NOMO-1 treated with DMSO at 0.1 percent for 48 hours (cell line): ENCODE results near the gene EIPR1.

Experiments used
- DNase-seq: peaks from one replicate; lab custom pipeline; 2025; ENCODE audit not compliant: unreplicated experiment; lab: John Stamatoyannopoulos, UW

Gene EIPR1

DNA sequence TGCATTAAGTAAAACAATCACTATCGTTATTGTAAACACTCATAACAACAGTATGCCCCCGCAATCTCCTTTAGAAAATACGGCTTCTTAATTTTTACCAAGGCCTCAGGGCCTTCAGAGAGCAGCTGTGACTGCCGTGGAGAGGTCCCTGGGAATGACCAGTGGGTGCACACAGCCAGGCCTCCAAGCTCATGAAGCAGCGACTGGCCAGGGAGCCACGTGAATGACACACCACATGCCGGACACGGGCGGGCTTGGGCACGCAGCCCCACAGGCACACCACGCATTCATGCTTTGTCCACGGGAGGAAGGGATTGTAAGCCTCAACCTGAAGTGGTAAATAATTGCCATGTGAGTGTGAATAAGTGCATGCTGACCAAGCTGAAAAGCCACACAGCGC is 121.0 kb downstream of the EIPR1 start:
- DNase-seq = no peak

- DNase-seq = no peak
These were observed 121.5 kb downstream of the EIPR1 start for GRCh38 chr2:3256157-3256556.

GRCh38 chr2:3254442-3254941 is 123.1 kb downstream of the EIPR1 start:
- DNase-seq = no peak

DNA sequence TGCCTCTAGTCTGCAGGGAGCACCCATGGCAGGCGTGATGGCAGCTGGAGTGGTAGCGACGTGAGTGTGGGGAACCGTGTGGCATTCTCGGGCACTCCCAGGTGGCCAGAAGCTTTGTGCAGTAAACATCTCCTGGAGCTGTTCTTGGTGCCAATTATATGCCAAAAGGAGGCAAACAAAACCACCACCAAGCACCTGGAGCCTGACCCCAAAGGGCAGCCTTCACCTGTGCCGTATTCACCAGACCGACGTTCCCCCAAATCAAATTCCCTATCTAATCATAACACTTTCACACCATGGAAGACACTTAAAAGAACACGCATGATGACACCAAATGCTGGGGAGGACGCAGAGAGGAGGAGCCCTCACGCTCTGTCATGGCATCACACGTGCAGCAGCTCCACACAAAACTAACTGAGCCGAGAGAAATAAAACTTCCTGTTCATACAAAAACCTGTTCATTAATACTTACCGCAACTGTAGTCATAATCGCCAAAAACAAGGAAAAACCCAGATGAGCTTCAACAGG is 123.6 kb downstream of the EIPR1 start:
- no peak for DNase-seq

DNA sequence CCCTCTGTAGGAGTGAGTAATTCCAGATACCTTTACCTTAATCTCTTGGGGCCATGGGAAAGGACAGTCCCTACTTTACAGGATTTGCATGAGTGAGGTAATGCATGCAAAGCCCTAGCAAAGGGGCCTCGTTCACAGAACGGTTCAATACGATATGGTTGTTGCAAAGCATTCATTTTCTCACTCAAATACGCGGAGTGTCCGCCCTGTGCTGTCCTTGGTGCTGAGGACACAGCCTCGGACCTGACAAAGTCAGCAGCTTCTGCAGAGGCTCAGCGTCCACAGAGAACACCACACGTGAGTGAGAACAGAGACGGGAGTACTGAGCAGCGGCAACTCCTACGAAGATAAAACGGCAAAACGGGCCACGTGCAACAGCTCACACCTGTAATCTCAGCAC is 125.7 kb downstream of the EIPR1 start:
- DNase-seq = no peak

DNA sequence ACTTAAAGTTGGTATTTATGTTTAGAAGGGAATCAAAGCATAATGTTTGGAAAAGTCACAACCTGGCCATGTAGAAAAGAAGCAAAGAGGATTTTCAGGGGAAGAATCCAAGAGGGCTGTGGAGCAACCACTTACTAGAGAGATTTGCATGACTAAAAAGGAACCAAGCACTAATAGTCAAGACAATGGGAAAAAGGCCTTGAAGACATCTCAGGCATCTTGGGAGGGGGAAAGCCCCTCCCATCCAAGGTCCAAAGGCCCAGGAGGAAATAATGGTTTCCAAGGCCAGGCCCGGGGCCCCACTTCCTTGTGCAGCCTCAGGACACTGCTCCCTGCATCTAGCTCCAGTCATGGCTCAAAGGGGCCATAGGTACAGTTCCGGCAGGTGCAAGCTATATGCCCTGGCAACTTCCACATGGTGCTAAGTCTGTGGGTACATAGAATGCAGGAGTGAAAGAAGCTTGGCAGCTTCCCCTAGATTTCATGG is 128.1 kb downstream of the EIPR1 start:
- DNase-seq = no peak

- no peak for DNase-seq
These were observed 128.7 kb downstream of the EIPR1 start for GRCh38 chr2:3248754-3249475.

DNA sequence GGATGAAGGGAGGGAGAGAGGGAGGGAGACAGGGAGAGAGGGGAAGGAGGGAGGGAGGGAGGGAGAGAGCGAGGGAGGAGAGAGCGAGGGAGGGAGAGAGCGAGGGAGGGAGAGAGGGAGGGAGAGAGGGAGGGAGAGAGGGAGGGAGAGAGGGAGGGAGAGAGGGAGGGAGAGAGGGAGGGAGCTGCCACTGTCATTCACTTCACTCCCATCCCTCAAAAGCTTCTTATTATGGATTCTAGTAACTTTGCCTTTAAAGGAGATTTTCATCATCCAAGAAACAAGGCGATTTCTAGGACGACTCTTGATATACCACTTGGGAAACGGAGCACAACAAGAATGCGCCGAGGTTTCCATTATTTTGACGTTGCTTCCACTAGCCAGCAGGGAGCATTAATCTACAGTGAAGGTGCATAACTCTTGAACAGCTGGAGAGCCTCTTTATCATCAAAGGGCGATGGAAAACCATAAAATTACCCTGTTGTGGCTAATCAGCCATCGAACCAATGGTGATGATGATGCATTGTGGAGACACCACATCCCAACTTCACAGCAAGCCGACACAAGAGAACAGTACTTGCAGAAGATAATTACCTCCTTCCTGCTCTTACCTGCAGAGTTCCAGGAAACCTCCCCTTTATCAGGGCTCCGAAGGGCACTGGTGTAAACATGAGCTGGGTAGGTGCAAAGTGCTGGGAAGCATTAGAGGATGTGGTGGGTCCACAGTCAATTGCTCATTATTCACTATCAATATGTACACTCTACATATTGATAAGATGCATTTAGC is 130.5 kb downstream of the EIPR1 start:
- DNase-seq = no peak

GRCh38 chr2:3246406-3246805 is 131.2 kb downstream of the EIPR1 start:
- DNase-seq = no peak

GRCh38 chr2:3244486-3244885 is 133.1 kb downstream of the EIPR1 start:
- no peak for DNase-seq

- DNase-seq = no peak
These were observed 133.8 kb downstream of the EIPR1 start for GRCh38 chr2:3243804-3244203.

- peak; percentile 89 for DNase-seq
These were observed 134.8 kb downstream of the EIPR1 start for GRCh38 chr2:3242747-3243369.

- DNase-seq = no peak
These were observed 135.5 kb downstream of the EIPR1 start for GRCh38 chr2:3241971-3242746.

DNA sequence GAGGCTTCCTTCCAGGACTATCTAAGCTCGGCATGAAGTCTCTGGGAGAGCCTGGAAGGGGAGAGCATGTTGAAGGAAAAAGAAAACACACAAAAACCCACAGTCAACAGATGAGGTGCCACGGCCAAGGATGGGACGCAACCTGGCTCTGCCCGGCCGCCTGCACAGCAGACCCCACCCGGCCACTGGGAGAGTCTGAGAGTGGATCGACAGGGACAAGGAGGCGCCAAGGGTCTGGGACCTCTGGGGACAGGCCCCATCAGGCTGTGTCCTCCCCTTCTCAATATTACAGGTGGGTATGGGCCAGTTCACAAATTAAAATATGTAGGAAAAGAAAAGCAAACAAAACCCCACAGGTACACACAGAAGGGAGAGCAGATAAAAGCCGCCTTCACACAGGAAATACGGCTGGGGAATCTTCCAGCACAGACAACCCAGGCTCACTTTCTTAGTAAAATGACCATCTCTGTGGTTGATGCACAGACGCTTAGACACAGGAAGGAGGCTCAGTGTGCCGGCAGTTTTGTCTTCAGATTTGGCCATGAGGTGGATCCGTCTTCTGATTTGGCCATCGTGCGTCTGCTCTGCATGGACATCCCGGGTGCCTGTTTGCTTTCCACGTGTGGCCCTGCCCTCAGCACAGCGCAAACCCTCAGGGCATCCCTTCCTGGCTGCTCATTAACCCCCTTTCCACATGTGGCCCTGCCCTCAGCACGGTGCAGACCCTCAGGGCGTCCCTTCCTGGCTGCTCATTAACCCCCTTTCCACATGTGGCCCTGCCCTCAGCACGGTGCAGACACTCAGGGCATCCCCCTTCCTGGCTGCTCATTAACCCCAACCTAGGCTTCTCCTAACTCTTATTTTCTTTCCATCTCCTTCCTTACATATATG is 138.4 kb downstream of the EIPR1 start:
- no peak for DNase-seq

DNA sequence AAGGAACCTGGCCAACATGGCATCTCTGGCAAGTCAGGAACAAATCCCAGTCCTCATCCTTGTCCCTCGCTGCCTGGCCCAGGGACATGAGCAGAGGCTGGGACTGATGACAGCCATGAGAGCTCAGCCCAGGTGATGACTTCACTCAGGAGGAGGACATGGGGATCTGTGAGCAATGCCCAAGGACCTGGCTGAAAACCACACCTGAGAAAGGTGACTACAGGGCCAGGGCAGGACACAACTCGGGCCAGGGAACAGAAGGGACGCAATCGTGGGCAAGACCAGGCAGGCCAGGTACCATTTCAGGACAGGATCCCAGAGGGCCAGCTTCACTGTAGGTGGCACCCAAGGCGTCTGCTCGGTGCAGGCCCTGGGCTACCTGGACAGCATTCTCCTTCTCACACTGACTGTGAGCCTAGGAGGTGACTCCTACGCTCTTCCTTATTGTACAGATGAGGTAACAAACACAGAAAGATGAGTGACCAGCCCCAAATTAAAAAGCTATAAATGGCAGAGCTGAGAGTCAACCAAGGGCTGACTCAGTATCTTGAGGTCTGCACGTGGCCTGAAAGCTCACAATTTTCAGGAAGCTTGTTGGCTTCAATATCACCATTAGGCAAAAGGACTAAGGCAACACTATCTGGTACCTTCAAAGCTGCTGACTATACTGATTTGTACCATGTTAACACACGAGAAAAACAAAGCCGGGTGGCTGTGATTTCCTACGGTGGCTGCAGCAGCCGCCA is 141.1 kb downstream of the EIPR1 start:
- DNase-seq = peak; percentile 2

GRCh38 chr2:3233877-3234276 is 143.7 kb downstream of the EIPR1 start:
- DNase-seq = no peak

GRCh38 chr2:3229221-3229620 is 148.4 kb downstream of the EIPR1 start:
- DNase-seq = no peak

GRCh38 chr2:3224681-3225080 is 152.9 kb downstream of the EIPR1 start:
- DNase-seq = no peak
